Suprapubic skin (tissue), 4 donors: ENCODE measurements around the gene BIRC6. TPM values are rescaled to one million over a fixed set of nuclear protein-coding genes. Genes with fewer than 3 reads are reported as not detected.

Experiments used
- DNase-seq, 2 donors: peaks; one replicate each; pipeline ENCODE4 v3.0.0-alpha.2; 2019; ENCODE audit warnings: low spot score in 2 of 2
- H3K27ac ChIP-seq: fragments of 200-600 bp; sonication (generic); one replicate; pipeline ENCODE4 v1.5.1; 2019
- H3K27me3 ChIP-seq: fragments of 200-600 bp; sonication (generic); one replicate; pipeline ENCODE4 v1.5.1; 2019
- H3K36me3 ChIP-seq: fragments of 200-600 bp; sonication (generic); one replicate; pipeline ENCODE4 v1.5.1; 2019
- H3K4me1 ChIP-seq: fragments of 200-600 bp; sonication (generic); one replicate; pipeline ENCODE4 v1.5.1; 2019
- H3K4me3 ChIP-seq: fragments of 200-600 bp; sonication (generic); one replicate; pipeline ENCODE4 v1.5.1; 2019; ENCODE audit warnings: mild to moderate bottlenecking
- H3K9me3 ChIP-seq: fragments of 200-600 bp; sonication (generic); one replicate; pipeline ENCODE4 v1.5.1; 2019
- CTCF ChIP-seq, 2 donors: fragments of 200-600 bp in 1 of 2; fragments of 450-650 bp in 1 of 2; sonication (generic) in 1 of 2; IDR thresholded peaks; one replicate each; pipeline ENCODE4 v1.5.1; 2016 to 2019; ENCODE audit warnings: antibody characterized with exemption in 2 of 2, mild to moderate bottlenecking in 1 of 2, moderate library complexity in 1 of 2
- EP300 ChIP-seq: sonication (generic); formaldehyde crosslinking; IDR thresholded peaks from one replicate; pipeline ENCODE4 v1.6.1; 2017; ENCODE audit warnings: antibody characterized with exemption
- POLR2A ChIP-seq, 2 donors: fragments of 450-650 bp; IDR thresholded peaks; one replicate each; pipeline ENCODE4 v1.6.1; 2017; ENCODE audit warnings: antibody characterized with exemption in 2 of 2, mild to moderate bottlenecking in 2 of 2, moderate library complexity in 2 of 2
- POLR2AphosphoS5 ChIP-seq, 3 donors: sonication (generic); formaldehyde crosslinking; IDR thresholded peaks; one replicate each; pipeline ENCODE4 v1.6.1; 2017; ENCODE audit warnings: antibody characterized with exemption in 3 of 3
- WGBS: methylation state at CpG from one replicate; pipeline ENCODE4 v1.1.5; 2018; 5-methylcytosine and 5-hydroxymethylcytosine counted together
- total RNA-seq, 4 donors: library from RNA; depleted of rRNA; stranded (reverse); fragments of >200 nt; gene quantifications; one replicate each; pipeline ENCODE4 v1.1.0, GENCODE V29; 2016

The BIRC6 gene
- total RNA-seq, 4 donors from 2014 or later: 101 to 319 (median 109) TPM

GRCh38 chr2:32558492-32558891 is 201.7 kb downstream of the BIRC6 start:
- no peaks in the 10 kb centered on the region for H3K4me1 ChIP-seq
- H3K9me3 ChIP-seq: no peaks in the 10 kb centered on the region
- peaks cover 10% of the 10 kb centered on the region for H3K36me3 ChIP-seq
- H3K27ac ChIP-seq: no peak overlapping the region
- DNase-seq: no peak
- WGBS: 90% methylated on average over 2 of the region's 2 CpGs
- TF ChIP-seq POLR2AphosphoS5 (IDR thresholded peaks at IDR 0.05) (no peak), EP300 (no peak), POLR2A (IDR thresholded peaks at IDR 0.05) (no peak), CTCF (IDR thresholded peaks at IDR 0.05) (no peak)
- no peak overlapping the region for H3K4me3 ChIP-seq
- H3K27me3 ChIP-seq: no peaks in the 10 kb centered on the region

DNA sequence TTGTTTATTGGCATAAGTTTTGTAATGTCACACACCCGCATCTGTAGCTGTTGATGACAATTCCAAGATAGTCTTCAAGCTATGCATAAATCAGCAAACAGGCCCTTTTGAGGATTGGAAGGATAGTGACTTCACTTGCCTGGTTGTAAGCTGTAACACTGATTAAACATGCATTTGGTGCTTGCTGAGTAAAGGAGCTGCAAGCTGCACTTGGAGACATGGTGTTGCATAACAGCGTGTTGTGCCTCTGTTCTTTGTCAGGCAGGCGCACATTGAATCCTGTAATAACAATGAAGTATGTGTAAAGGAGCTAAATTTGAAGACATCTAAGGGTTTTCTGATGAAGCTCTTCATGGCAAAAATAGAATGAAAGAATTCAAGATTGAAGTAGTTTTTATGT is 202.3 kb downstream of the BIRC6 start:
- H3K4me3 ChIP-seq: no peak overlapping the region
- H3K27me3 ChIP-seq: no peaks in the 10 kb centered on the region
- H3K27ac ChIP-seq: no peak overlapping the region
- no peak for DNase-seq
- TF ChIP-seq POLR2A (IDR thresholded peaks at IDR 0.05) (no peak), EP300 (no peak)
- no peaks in the 10 kb centered on the region for H3K9me3 ChIP-seq
- H3K4me1 ChIP-seq: no peaks in the 10 kb centered on the region
- 83% methylated on average over 3 of the region's 3 CpGs for WGBS
- peaks cover 14% of the 10 kb centered on the region for H3K36me3 ChIP-seq

- Histone ChIP-seq H3K27me3 (no peaks in the 10 kb centered on the region), H3K4me3 (no peak overlapping the region), H3K9me3 (peaks cover 8% of the 10 kb centered on the region), H3K4me1 (no peaks in the 10 kb centered on the region), H3K36me3 (peaks cover 29% of the 10 kb centered on the region), H3K27ac (no peak overlapping the region)
- no peak for DNase-seq
- 79% methylated on average over 4 of the region's 4 CpGs for WGBS
- no peak for TF ChIP-seq CTCF (IDR thresholded peaks at IDR 0.05)
- no peak for TF ChIP-seq POLR2A (IDR thresholded peaks at IDR 0.05)
- no peak for TF ChIP-seq POLR2AphosphoS5 (IDR thresholded peaks at IDR 0.05)
- TF ChIP-seq EP300: no peak
These were observed 206.1 kb downstream of the BIRC6 start for GRCh38 chr2:32562906-32563305.

DNA sequence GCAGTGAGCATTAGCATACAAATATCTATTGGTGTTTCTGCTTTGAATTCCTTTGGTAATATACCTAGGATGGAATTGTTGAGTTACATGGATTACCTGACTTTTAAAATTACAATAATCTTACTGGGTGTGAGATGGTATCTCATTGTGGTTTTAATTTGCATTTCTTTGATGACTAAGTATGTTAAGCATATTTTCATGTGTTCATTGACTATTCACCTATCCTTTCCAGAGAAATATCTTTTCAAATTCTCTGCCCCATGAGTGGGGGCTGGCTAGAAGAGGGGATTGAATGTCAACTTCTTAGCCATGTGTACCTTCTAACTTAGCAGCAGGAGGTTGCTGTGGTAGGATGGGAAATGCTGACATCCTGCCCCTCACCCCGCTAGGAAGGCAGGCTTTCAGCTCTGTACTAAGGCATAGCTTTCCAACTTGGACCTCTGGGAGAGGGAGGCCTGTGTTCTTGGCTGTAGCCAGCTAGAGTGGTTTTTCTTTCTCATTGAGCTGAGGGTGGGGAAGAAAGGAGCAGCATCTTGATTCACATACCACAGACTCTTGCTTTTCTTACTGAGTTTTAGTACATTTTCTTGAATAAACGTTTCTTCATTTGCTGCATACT is 207.7 kb downstream of the BIRC6 start:
- no peak for TF ChIP-seq CTCF (IDR thresholded peaks at IDR 0.05)
- no peak for TF ChIP-seq EP300
- no peak for TF ChIP-seq POLR2A (IDR thresholded peaks at IDR 0.05)
- peaks cover 32% of the 10 kb centered on the region for H3K36me3 ChIP-seq
- no peaks in the 10 kb centered on the region for H3K27me3 ChIP-seq
- H3K4me3 ChIP-seq: no peak overlapping the region
- H3K4me1 ChIP-seq: no peaks in the 10 kb centered on the region
- peaks cover 8% of the 10 kb centered on the region for H3K9me3 ChIP-seq
- WGBS: 78% methylated on average over 2 of the region's 2 CpGs
- no peak for DNase-seq
- H3K27ac ChIP-seq: no peak overlapping the region

DNA sequence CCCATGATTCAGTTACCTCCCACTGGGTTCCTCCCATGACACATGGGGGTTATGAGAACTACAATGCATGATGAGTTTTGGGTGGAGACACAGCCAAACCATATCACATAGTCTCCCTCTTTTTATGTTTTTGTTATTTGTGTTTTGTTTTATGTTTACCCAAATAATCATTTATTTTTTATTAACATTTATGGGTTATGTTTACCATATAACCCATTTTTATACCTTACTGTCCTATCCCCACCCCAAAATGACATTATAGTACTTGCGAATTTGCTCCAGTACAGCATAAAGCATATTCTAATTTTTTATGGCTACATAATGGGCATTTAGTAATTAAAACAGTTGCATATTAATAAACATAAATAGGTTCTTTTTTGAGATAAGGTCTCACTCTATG is 209.1 kb downstream of the BIRC6 start:
- WGBS: 98% methylated on average over 1 of the region's 1 CpG
- peaks cover 27% of the 10 kb centered on the region for H3K36me3 ChIP-seq

More for the DNA sequence above, 209.1 kb downstream of the BIRC6 start:
- no peaks in the 10 kb centered on the region for H3K4me1 ChIP-seq
- no peak for DNase-seq
- H3K4me3 ChIP-seq: no peak overlapping the region
- H3K9me3 ChIP-seq: peaks cover 8% of the 10 kb centered on the region
- TF ChIP-seq POLR2AphosphoS5 (IDR thresholded peaks at IDR 0.05) (no peak), POLR2A (IDR thresholded peaks at IDR 0.05) (no peak), CTCF (IDR thresholded peaks at IDR 0.05) (no peak), EP300 (no peak)
- H3K27ac ChIP-seq: no peak overlapping the region
- H3K27me3 ChIP-seq: no peaks in the 10 kb centered on the region
